Measurements from ENCODE around the gene AZU1. TPM values are rescaled to one million over a fixed set of nuclear protein-coding genes. Genes with fewer than 3 reads are reported as not detected.
"Not testable (repeated sequence)": the region's sequence is repeated elsewhere in the genome, so short reads cannot be mapped to it uniquely, and the experiment has no call there.

AZU1 gene
- total RNA-seq, 1 experiment from 2014 or later, result not detected

- ChIA-PET CTCF (no interaction called here), POLR2A (ENCODE audit: low non-redundant PET) (no interaction called here)
- TF ChIP-seq, protein P1, sequence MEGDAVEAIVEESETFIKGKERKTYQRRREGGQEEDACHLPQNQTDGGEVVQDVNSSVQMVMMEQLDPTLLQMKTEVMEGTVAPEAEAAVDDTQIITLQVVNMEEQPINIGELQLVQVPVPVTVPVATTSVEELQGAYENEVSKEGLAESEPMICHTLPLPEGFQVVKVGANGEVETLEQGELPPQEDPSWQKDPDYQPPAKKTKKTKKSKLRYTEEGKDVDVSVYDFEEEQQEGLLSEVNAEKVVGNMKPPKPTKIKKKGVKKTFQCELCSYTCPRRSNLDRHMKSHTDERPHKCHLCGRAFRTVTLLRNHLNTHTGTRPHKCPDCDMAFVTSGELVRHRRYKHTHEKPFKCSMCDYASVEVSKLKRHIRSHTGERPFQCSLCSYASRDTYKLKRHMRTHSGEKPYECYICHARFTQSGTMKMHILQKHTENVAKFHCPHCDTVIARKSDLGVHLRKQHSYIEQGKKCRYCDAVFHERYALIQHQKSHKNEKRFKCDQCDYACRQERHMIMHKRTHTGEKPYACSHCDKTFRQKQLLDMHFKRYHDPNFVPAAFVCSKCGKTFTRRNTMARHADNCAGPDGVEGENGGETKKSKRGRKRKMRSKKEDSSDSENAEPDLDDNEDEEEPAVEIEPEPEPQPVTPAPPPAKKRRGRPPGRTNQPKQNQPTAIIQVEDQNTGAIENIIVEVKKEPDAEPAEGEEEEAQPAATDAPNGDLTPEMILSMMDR (conservative IDR thresholded peaks at IDR 0.05; ENCODE audit: low read depth, low read length), result no peak
- TF ChIP-seq EZH2 (IDR thresholded peaks at IDR 0.05; ENCODE audit: borderline replicate concordance, low read depth, low read length, poor library complexity, severe bottlenecking), result no peak
- no peaks in the 10 kb centered on the region for H3K9me3 ChIP-seq (ENCODE audit: low read depth, low read length, poor library complexity, severe bottlenecking)
- BruUV-seq (replicated peaks), result no TSS peak
- H3K27ac ChIP-seq (ENCODE audit: low read depth, low read length, poor library complexity, severe bottlenecking), result no peak overlapping the region
- H3K27me3 ChIP-seq (replicated peaks; ENCODE audit: insufficient read depth, low read depth, low read length, poor library complexity), result no peaks in the 10 kb centered on the region
- no peak for DNase-seq (ENCODE audit: low spot score)
- no peak overlapping the region for H3K4me3 ChIP-seq (ENCODE audit: low read depth, low read length, poor library complexity, severe bottlenecking)
- peaks cover 2% of the 10 kb centered on the region for H3K4me1 ChIP-seq (ENCODE audit: insufficient read depth, low read length, poor library complexity, severe bottlenecking)
- H3K36me3 ChIP-seq (ENCODE audit: insufficient read depth, low read length, poor library complexity, severe bottlenecking), result no peaks in the 10 kb centered on the region
- intact Hi-C loops (cut with micrococcal nuclease; ENCODE audit: unreplicated experiment), result no loop called here
Observed at GRCh38 chr19:834216-834615, 6.6 kb downstream of the AZU1 start.

GRCh38 chr19:835210-835810 lies 7.7 kb downstream of the AZU1 start:
- H3K9me3 ChIP-seq (ENCODE audit: low read depth, low read length, poor library complexity, severe bottlenecking), result no peaks in the 10 kb centered on the region
- no peak for TF ChIP-seq EZH2 (IDR thresholded peaks at IDR 0.05; ENCODE audit: borderline replicate concordance, low read depth, low read length, poor library complexity, severe bottlenecking)
- TF ChIP-seq, protein P1 (conservative IDR thresholded peaks at IDR 0.05; ENCODE audit: low read depth, low read length), result no peak
- H3K4me1 ChIP-seq (ENCODE audit: insufficient read depth, low read length, poor library complexity, severe bottlenecking), result peaks cover 7% of the 10 kb centered on the region
- ChIA-PET POLR2A (ENCODE audit: low non-redundant PET) (no interaction called here), CTCF (no interaction called here)
- no peak overlapping the region for H3K4me3 ChIP-seq (ENCODE audit: low read depth, low read length, poor library complexity, severe bottlenecking)
- DNase-seq (ENCODE audit: low spot score), result no peak
- H3K27ac ChIP-seq (ENCODE audit: low read depth, low read length, poor library complexity, severe bottlenecking), result no peak overlapping the region
- no TSS peak for BruUV-seq (replicated peaks)
- intact Hi-C loops (cut with micrococcal nuclease; ENCODE audit: unreplicated experiment), result no loop called here
- H3K36me3 ChIP-seq (ENCODE audit: insufficient read depth, low read length, poor library complexity, severe bottlenecking), result no peaks in the 10 kb centered on the region
- no peaks in the 10 kb centered on the region for H3K27me3 ChIP-seq (replicated peaks; ENCODE audit: insufficient read depth, low read depth, low read length, poor library complexity)

DNA sequence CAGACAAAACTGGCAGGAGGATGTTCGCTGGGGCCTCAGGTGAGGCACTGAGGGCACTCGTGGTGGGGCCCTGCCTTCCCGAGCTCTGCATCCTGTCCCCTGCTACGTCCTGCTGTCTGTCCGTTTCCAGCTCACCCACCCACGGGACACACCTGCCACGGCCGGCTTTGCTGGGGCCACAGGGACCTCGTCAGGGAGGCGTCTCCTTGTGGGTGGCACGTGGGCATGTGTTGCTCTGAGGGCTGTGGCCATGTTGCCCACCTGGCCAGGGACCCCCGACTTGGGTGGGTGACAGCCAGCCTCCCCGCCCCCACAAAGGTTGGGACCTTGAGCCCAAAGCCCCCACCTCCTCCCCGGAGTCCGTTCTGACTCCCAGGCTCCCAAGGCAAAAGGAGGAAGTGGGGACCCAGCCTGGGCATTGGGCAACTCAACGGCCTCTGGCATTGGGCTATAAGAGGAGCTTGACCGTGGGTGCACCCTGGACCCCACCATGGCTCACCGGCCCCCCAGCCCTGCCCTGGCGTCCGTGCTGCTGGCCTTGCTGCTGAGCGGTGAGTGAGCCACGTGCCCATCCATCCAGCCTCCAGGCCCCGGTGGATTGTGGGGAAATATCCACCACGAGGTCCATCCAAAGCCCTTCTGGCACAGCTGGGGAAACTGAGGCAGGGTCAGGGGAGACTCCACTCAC lies 13.0 kb downstream of the AZU1 start, which contains the start of gene PRTN3:
TSS of gene PRTN3 (plus strand) at position 481 of the 688 bp plus-strand sequence. CDS start at position 491, 10 bp downstream.
- DNase-seq (ENCODE audit: low spot score), result no peak
- ChIA-PET POLR2A (ENCODE audit: low non-redundant PET) (no interaction called here), CTCF (no interaction called here)
- no TSS peak for BruUV-seq (replicated peaks)
- Histone ChIP-seq H3K9me3 (ENCODE audit: low read depth, low read length, poor library complexity, severe bottlenecking) (no peaks in the 10 kb centered on the region), H3K36me3 (ENCODE audit: insufficient read depth, low read length, poor library complexity, severe bottlenecking) (no peaks in the 10 kb centered on the region), H3K4me1 (ENCODE audit: insufficient read depth, low read length, poor library complexity, severe bottlenecking) (peaks cover 15% of the 10 kb centered on the region), H3K27ac (ENCODE audit: low read depth, low read length, poor library complexity, severe bottlenecking) (no peak within 1 kb of the TSS), H3K4me3 (ENCODE audit: low read depth, low read length, poor library complexity, severe bottlenecking) (no peak within 1 kb of the TSS), H3K27me3 (replicated peaks; ENCODE audit: insufficient read depth, low read depth, low read length, poor library complexity) (peaks cover 7% of the 10 kb centered on the region)
- TF ChIP-seq EZH2 (IDR thresholded peaks at IDR 0.05; ENCODE audit: borderline replicate concordance, low read depth, low read length, poor library complexity, severe bottlenecking), result no peak
- TF ChIP-seq, protein P1 (conservative IDR thresholded peaks at IDR 0.05; ENCODE audit: low read depth, low read length), result no peak
- intact Hi-C loops (cut with micrococcal nuclease; ENCODE audit: unreplicated experiment), result no loop called here

GRCh38 chr19:842802-843179 lies 15.2 kb downstream of the AZU1 start:
- H3K4me3 ChIP-seq (ENCODE audit: low read depth, low read length, poor library complexity, severe bottlenecking); intact Hi-C loops (cut with micrococcal nuclease; ENCODE audit: unreplicated experiment); H3K9me3 ChIP-seq (ENCODE audit: low read depth, low read length, poor library complexity, severe bottlenecking); H3K27me3 ChIP-seq (replicated peaks; ENCODE audit: insufficient read depth, low read depth, low read length, poor library complexity); DNase-seq (ENCODE audit: low spot score); H3K27ac ChIP-seq (ENCODE audit: low read depth, low read length, poor library complexity, severe bottlenecking); BruUV-seq (replicated peaks); H3K36me3 ChIP-seq (ENCODE audit: insufficient read depth, low read length, poor library complexity, severe bottlenecking): not testable (repeated sequence)
- CTCF ChIA-PET, result interaction anchor here (1.1 kb wide), 1 partner anchor 92 kb away, joined by 4 read pairs; no protein-coding TSS in a partner anchor
- H3K4me1 ChIP-seq (ENCODE audit: insufficient read depth, low read length, poor library complexity, severe bottlenecking), result peaks cover 15% of the 10 kb centered on the region
- POLR2A ChIA-PET (ENCODE audit: low non-redundant PET), result interaction anchor here (0.7 kb wide), 1 partner anchor 28 kb away, joined by 3 read pairs; no protein-coding TSS in a partner anchor
